Gastrocnemius medialis (tissue), 4 donors: ENCODE measurements around the gene CTNNA2. TPM values are rescaled to one million over a fixed set of nuclear protein-coding genes. Genes with fewer than 3 reads are reported as not detected.

Experiments
- ATAC-seq, 2 donors: fragments of 150-250 bp; one replicate each; pipeline ENCODE4 v1.9.1; 2016
- DNase-seq, 2 donors: peaks; one replicate each; pipeline ENCODE4 v3.0.0-alpha.2; 2019
- H3K27ac ChIP-seq, 4 donors: fragments of 200-600 bp; sonication (generic); 1 replicate in 1 of 4; 2 replicates in 3 of 4; pipeline ENCODE4 v1.5.1; 2016 to 2018; ENCODE audit warnings: mild to moderate bottlenecking in 2 of 4, moderate library complexity in 1 of 4
- H3K27me3 ChIP-seq, 3 donors: fragments of 200-600 bp; sonication (generic) in 2 of 3; 1 replicate in 1 of 3; 2 replicates in 2 of 3; pipeline versions ENCODE4 v1.5.1 to v1.6.0; 2016 to 2019; ENCODE audit warnings: mild to moderate bottlenecking in 1 of 3, moderate library complexity in 1 of 3
- H3K36me3 ChIP-seq, 2 donors: fragments of 200-600 bp; sonication (generic) in 1 of 2; one replicate each; pipeline ENCODE4 v1.5.1; 2017 to 2018
- H3K4me1 ChIP-seq, 2 donors: fragments of 200-600 bp; sonication (generic) in 1 of 2; one replicate each; pipeline ENCODE4 v1.5.1; 2016 to 2017; ENCODE audit warnings: mild to moderate bottlenecking in 2 of 2
- H3K4me3 ChIP-seq, 4 donors: fragments of 200-600 bp; sonication (generic) in 3 of 4; 1 replicate in 1 of 4; 2 replicates in 3 of 4; pipeline ENCODE4 v1.5.1; 2016 to 2019; ENCODE audit warnings: mild to moderate bottlenecking in 2 of 4
- H3K9me3 ChIP-seq, 3 donors: fragments of 200-600 bp; sonication (generic) in 2 of 3; 1 replicate in 1 of 3; 2 replicates in 2 of 3; pipeline ENCODE4 v1.5.1; 2016 to 2019
- POLR2A ChIP-seq, 2 donors: fragments of 450-650 bp; IDR thresholded peaks; one replicate each; pipeline ENCODE4 v1.6.1; 2017; ENCODE audit warnings: antibody characterized with exemption in 2 of 2, mild to moderate bottlenecking in 2 of 2, moderate library complexity in 2 of 2
- in situ Hi-C, 4 donors: fragments of 200-750 bp; cut with MboI; loops; one replicate each; pipeline versions ENCODE4 v1.15.0 to v1.8.0; 2017; ENCODE audit warnings: low sequenced_read_pairs in 4 of 4
- intact Hi-C: fragments of 100-400 bp; cut with DNase I; formaldehyde crosslinking; loops from one replicate; pipeline ENCODE4 v1.15.1; 2023; ENCODE audit warnings: low total_unique reads
- total RNA-seq, 4 donors: library from RNA; depleted of rRNA; stranded (reverse); fragments of >200 nt; gene quantifications; one replicate each; pipeline versions ENCODE4 v1.1.0 to v1.2.3, GENCODE V29; 2016
- TF ChIP-seq, protein P1 (sequence below), 5 experiments: fragments of 450-650 bp in 3 of 5; fragments of 200-600 bp in 2 of 5; sonication (generic) in 2 of 5; IDR thresholded peaks in 4 of 5; conservative IDR thresholded peaks in 1 of 5; 1 replicate in 4 of 5; 2 replicates in 1 of 5; pipeline ENCODE4 v1.5.1; 2016 to 2019; ENCODE audit warnings: antibody characterized with exemption in 5 of 5, mild to moderate bottlenecking in 3 of 5, moderate library complexity in 3 of 5

CTNNA2 gene
- total RNA-seq, 4 donors from 2014 or later, result not detected

DNA sequence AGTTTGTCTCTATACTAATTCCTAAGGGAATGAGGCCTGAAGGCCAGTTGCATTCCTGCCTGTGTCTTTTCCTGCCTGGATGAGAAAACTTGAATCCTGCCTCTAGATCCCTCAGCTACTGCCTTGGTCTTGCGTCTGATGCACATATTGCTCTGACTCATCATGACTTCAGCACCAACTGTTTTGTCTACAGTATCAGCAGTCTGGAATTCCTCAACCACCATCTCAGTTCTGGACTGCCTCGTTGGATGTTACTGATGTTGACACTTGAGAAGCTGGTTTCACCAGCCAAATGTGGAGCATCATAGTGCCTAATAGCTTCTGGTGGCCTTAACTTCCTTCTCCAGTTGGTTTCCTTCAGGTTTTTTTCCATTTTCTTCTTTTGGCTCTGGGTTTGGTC lies 211.0 kb downstream of the CTNNA2 start:
- no peaks in the 10 kb centered on the region for H3K4me1 ChIP-seq
- H3K27ac ChIP-seq, result no peak overlapping the region
- ATAC-seq (no peak), DNase-seq (no peak)
- no peaks in the 10 kb centered on the region for H3K36me3 ChIP-seq
- H3K4me3 ChIP-seq, result no peak overlapping the region
- no peaks in the 10 kb centered on the region for H3K9me3 ChIP-seq
- in situ Hi-C loops, result no loop called here
- intact Hi-C loops, result no loop called here
- no peak for TF ChIP-seq POLR2A (IDR thresholded peaks at IDR 0.05)
- TF ChIP-seq, protein P1, sequence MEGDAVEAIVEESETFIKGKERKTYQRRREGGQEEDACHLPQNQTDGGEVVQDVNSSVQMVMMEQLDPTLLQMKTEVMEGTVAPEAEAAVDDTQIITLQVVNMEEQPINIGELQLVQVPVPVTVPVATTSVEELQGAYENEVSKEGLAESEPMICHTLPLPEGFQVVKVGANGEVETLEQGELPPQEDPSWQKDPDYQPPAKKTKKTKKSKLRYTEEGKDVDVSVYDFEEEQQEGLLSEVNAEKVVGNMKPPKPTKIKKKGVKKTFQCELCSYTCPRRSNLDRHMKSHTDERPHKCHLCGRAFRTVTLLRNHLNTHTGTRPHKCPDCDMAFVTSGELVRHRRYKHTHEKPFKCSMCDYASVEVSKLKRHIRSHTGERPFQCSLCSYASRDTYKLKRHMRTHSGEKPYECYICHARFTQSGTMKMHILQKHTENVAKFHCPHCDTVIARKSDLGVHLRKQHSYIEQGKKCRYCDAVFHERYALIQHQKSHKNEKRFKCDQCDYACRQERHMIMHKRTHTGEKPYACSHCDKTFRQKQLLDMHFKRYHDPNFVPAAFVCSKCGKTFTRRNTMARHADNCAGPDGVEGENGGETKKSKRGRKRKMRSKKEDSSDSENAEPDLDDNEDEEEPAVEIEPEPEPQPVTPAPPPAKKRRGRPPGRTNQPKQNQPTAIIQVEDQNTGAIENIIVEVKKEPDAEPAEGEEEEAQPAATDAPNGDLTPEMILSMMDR (IDR thresholded peaks at IDR 0.05 in 4 of 5, conservative IDR thresholded peaks at IDR 0.05 in 1 of 5), result no peak
- H3K27me3 ChIP-seq, result no peaks in the 10 kb centered on the region

GRCh38 chr2:79729532-79729931 lies 216.7 kb downstream of the CTNNA2 start:
- DNase-seq (no peak), ATAC-seq (no peak)
- in situ Hi-C loops, result no loop called here
- intact Hi-C loops, result no loop called here
- TF ChIP-seq, protein P1 (IDR thresholded peaks at IDR 0.05 in 4 of 5, conservative IDR thresholded peaks at IDR 0.05 in 1 of 5), result no peak
- no peak for TF ChIP-seq POLR2A (IDR thresholded peaks at IDR 0.05)
- no peaks in the 10 kb centered on the region for H3K4me1 ChIP-seq
- no peak overlapping the region for H3K27ac ChIP-seq
- H3K36me3 ChIP-seq, result no peaks in the 10 kb centered on the region
- H3K27me3 ChIP-seq, result no peaks in the 10 kb centered on the region
- no peak overlapping the region for H3K4me3 ChIP-seq
- H3K9me3 ChIP-seq, result no peaks in the 10 kb centered on the region

GRCh38 chr2:79734518-79734917 lies 221.7 kb downstream of the CTNNA2 start:
- Histone ChIP-seq H3K4me3 (no peak overlapping the region), H3K4me1 (no peaks in the 10 kb centered on the region), H3K27ac (no peak overlapping the region), H3K36me3 (no peaks in the 10 kb centered on the region), H3K27me3 (no peaks in the 10 kb centered on the region), H3K9me3 (no peaks in the 10 kb centered on the region)
- DNase-seq (no peak), ATAC-seq (no peak)
- in situ Hi-C loops, result no loop called here
- intact Hi-C loops, result no loop called here
- TF ChIP-seq, protein P1 (IDR thresholded peaks at IDR 0.05 in 4 of 5, conservative IDR thresholded peaks at IDR 0.05 in 1 of 5), result no peak
- no peak for TF ChIP-seq POLR2A (IDR thresholded peaks at IDR 0.05)

DNA sequence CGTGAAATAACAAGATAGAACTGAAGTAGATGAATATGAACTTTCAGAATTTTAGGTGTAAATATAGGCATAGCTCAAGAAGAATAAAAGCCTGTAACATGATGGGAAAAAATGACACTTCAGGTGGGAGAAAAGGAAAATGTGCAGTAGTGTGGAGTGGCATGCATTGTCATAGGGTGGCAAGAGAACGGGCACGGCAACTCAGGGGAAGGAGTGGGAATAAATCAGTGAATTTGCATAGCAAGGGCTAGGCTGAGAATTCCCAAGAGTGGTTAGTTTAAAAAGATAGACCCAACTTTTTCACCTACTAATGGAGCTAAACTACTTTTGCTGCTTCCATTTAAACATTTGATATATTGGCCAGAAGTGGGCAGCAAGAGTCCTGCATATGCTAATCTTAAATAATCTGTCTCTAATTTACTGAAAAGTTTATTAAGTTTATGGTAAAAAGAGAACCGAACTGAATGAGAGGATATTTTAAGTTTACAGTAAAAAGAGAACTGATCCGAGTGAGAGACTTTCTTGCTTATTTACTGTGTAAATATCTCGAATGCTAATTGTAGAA lies 228.1 kb downstream of the CTNNA2 start:
- no peak for ATAC-seq
- DNase-seq, result no peak
- H3K4me3 ChIP-seq, result no peak overlapping the region
- no peak for TF ChIP-seq POLR2A (IDR thresholded peaks at IDR 0.05)
- TF ChIP-seq, protein P1 (IDR thresholded peaks at IDR 0.05 in 4 of 5, conservative IDR thresholded peaks at IDR 0.05 in 1 of 5), result no peak
- H3K9me3 ChIP-seq, result no peaks in the 10 kb centered on the region
- in situ Hi-C loops (no loop called here), intact Hi-C loops (no loop called here)
- H3K36me3 ChIP-seq, result no peaks in the 10 kb centered on the region
- H3K4me1 ChIP-seq, result no peaks in the 10 kb centered on the region
- no peaks in the 10 kb centered on the region for H3K27me3 ChIP-seq
- no peak overlapping the region for H3K27ac ChIP-seq

DNA sequence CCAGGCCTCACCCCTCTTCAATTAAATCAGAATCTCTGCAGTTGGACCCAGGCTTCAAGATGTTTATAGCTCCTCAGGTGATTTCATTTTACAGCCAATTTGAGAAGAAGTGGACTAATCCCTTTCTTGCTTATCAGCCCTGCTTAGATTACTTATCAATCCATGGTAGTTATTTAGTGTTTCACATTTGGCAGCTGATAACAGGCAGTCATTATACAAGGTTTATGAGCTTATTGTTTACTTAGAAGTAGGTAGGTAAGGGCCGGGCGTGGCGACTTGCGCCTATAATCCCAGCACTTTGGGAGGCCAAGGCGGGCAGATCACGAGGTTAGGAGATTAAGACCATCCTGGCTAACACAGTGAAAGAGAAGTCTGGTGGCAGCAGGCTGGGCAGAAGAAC lies 237.5 kb downstream of the CTNNA2 start:
- Histone ChIP-seq H3K9me3 (no peaks in the 10 kb centered on the region), H3K36me3 (no peaks in the 10 kb centered on the region), H3K4me3 (no peak overlapping the region), H3K27ac (no peak overlapping the region), H3K27me3 (no peaks in the 10 kb centered on the region), H3K4me1 (no peaks in the 10 kb centered on the region)
- in situ Hi-C loops, result no loop called here
- no peak for DNase-seq
- no peak for TF ChIP-seq POLR2A (IDR thresholded peaks at IDR 0.05)
- no peak for ATAC-seq
- intact Hi-C loops, result no loop called here
